Measurements from ENCODE around the gene CLHC1. TPM values are rescaled to one million over a fixed set of nuclear protein-coding genes. Genes with fewer than 3 reads are reported as not detected.

CLHC1 gene
- total and polyA plus RNA-seq, 2 donors = 9.4 to 20.1 TPM

GRCh38 chr2:55236992-55237543 lies 5.0 kb upstream of the CLHC1 start:
- WGBS = 97% methylated on average over 2 of the region's 2 CpGs
- H3K36me3 ChIP-seq (ENCODE audit: control insufficient read depth in 2 of 2, insufficient read depth in 2 of 2, low read length in 1 of 2) = peaks cover 28 to 49% of the 10 kb centered on the region in 2 donors
- no peak for DNase-seq (ENCODE audit: low read depth in 6 of 9, low spot score in 9 of 9)

GRCh38 chr2:55235724-55236538 lies 3.8 kb upstream of the CLHC1 start:
- Histone ChIP-seq H3K4me1 (ENCODE audit: control insufficient read depth in 2 of 2, insufficient read depth in 2 of 2, low read length in 2 of 2) (peaks cover 11 to 13% of the 10 kb centered on the region in 2 donors), H3K4me3 (ENCODE audit: low read length in 2 of 2) (no peak overlapping the region), H3K36me3 (ENCODE audit: control insufficient read depth in 2 of 2, insufficient read depth in 2 of 2, low read length in 1 of 2) (peaks cover 24 to 49% of the 10 kb centered on the region in 2 donors), H3K9me3 (ENCODE audit: control insufficient read depth in 2 of 2, insufficient read depth in 1 of 2, low read length in 1 of 2) (no peaks in the 10 kb centered on the region), H3K27ac (ENCODE audit: low read depth in 1 of 2, low read length in 1 of 2) (no peak overlapping the region), H3K27me3 (ENCODE audit: control insufficient read depth in 2 of 2, insufficient read depth in 1 of 2, low read length in 1 of 2) (no peaks in the 10 kb centered on the region)
- 99% methylated on average over 3 of the region's 3 CpGs for WGBS
- DNase-seq (ENCODE audit: low read depth in 6 of 9, low spot score in 9 of 9) = no peak

More at GRCh38 chr2:55236992-55237543, 5.0 kb upstream of the CLHC1 start:
- Histone ChIP-seq H3K4me1 (ENCODE audit: control insufficient read depth in 2 of 2, insufficient read depth in 2 of 2, low read length in 2 of 2) (peaks cover 8 to 11% of the 10 kb centered on the region in 2 donors), H3K9me3 (ENCODE audit: control insufficient read depth in 2 of 2, insufficient read depth in 1 of 2, low read length in 1 of 2) (no peaks in the 10 kb centered on the region), H3K27me3 (ENCODE audit: control insufficient read depth in 2 of 2, insufficient read depth in 1 of 2, low read length in 1 of 2) (no peaks in the 10 kb centered on the region), H3K27ac (ENCODE audit: low read depth in 1 of 2, low read length in 1 of 2) (no peak overlapping the region), H3K4me3 (ENCODE audit: low read length in 2 of 2) (no peak overlapping the region)

- no peaks in the 10 kb centered on the region for H3K27me3 ChIP-seq (ENCODE audit: control insufficient read depth in 2 of 2, insufficient read depth in 1 of 2, low read length in 1 of 2)
- H3K4me1 ChIP-seq (ENCODE audit: control insufficient read depth in 2 of 2, insufficient read depth in 2 of 2, low read length in 2 of 2) = peaks cover 11 to 16% of the 10 kb centered on the region in 2 donors
- H3K27ac ChIP-seq (ENCODE audit: low read depth in 1 of 2, low read length in 1 of 2) = no peak overlapping the region
- H3K36me3 ChIP-seq (ENCODE audit: control insufficient read depth in 2 of 2, insufficient read depth in 2 of 2, low read length in 1 of 2) = peaks cover 24 to 47% of the 10 kb centered on the region in 2 donors
- no peak for DNase-seq (ENCODE audit: low read depth in 6 of 9, low spot score in 9 of 9)
- WGBS = 87% methylated on average over 7 of the region's 7 CpGs
- peak overlapping the region; percentile 64 to 98 for H3K4me3 ChIP-seq (ENCODE audit: low read length in 2 of 2)
- H3K9me3 ChIP-seq (ENCODE audit: control insufficient read depth in 2 of 2, insufficient read depth in 1 of 2, low read length in 1 of 2) = no peaks in the 10 kb centered on the region
Measured at GRCh38 chr2:55233658-55233940, 1.5 kb upstream of the CLHC1 start.

GRCh38 chr2:55232863-55233657 lies 967 bp upstream of the CLHC1 start:
- DNase-seq (ENCODE audit: low read depth in 6 of 9, low spot score in 9 of 9) = peak in 4 of 9 donors; percentile 15 to 35 (median 24)
- H3K27ac ChIP-seq (ENCODE audit: low read depth in 1 of 2, low read length in 1 of 2) = peak overlapping the region; percentile 91 to 93
- peaks cover 24 to 44% of the 10 kb centered on the region in 2 donors for H3K36me3 ChIP-seq (ENCODE audit: control insufficient read depth in 2 of 2, insufficient read depth in 2 of 2, low read length in 1 of 2)
- H3K27me3 ChIP-seq (ENCODE audit: control insufficient read depth in 2 of 2, insufficient read depth in 1 of 2, low read length in 1 of 2) = no peaks in the 10 kb centered on the region
- 7% methylated on average over 33 of the region's 33 CpGs for WGBS
- H3K9me3 ChIP-seq (ENCODE audit: control insufficient read depth in 2 of 2, insufficient read depth in 1 of 2, low read length in 1 of 2) = no peaks in the 10 kb centered on the region
- peak overlapping the region; percentile 64 to 98 for H3K4me3 ChIP-seq (ENCODE audit: low read length in 2 of 2)
- peaks cover 16 to 18% of the 10 kb centered on the region in 2 donors for H3K4me1 ChIP-seq (ENCODE audit: control insufficient read depth in 2 of 2, insufficient read depth in 2 of 2, low read length in 2 of 2)

- WGBS = 11% methylated on average over 13 of the region's 13 CpGs
- peak in 1 of 9 donors; percentile 11 for DNase-seq (ENCODE audit: low read depth in 6 of 9, low spot score in 9 of 9)
Measured at GRCh38 chr2:55231546-55232083, 478 bp downstream of the CLHC1 start.

GRCh38 chr2:55230551-55230950 lies 1.5 kb downstream of the CLHC1 start:
- no peaks in the 10 kb centered on the region for H3K9me3 ChIP-seq (ENCODE audit: control insufficient read depth in 2 of 2, insufficient read depth in 1 of 2, low read length in 1 of 2)
- no peak overlapping the region for H3K27ac ChIP-seq (ENCODE audit: low read depth in 1 of 2, low read length in 1 of 2)
- 99% methylated on average over 3 of the region's 3 CpGs for WGBS
- no peak overlapping the region for H3K4me3 ChIP-seq (ENCODE audit: low read length in 2 of 2)
- DNase-seq (ENCODE audit: low read depth in 6 of 9, low spot score in 9 of 9) = no peak
- peaks cover 20% of the 10 kb centered on the region in 2 donors for H3K4me1 ChIP-seq (ENCODE audit: control insufficient read depth in 2 of 2, insufficient read depth in 2 of 2, low read length in 2 of 2)
- H3K27me3 ChIP-seq (ENCODE audit: control insufficient read depth in 2 of 2, insufficient read depth in 1 of 2, low read length in 1 of 2) = no peaks in the 10 kb centered on the region
- H3K36me3 ChIP-seq (ENCODE audit: control insufficient read depth in 2 of 2, insufficient read depth in 2 of 2, low read length in 1 of 2) = peaks cover 14 to 22% of the 10 kb centered on the region in 2 donors

More at GRCh38 chr2:55231546-55232083, 478 bp downstream of the CLHC1 start:
- Histone ChIP-seq H3K4me1 (ENCODE audit: control insufficient read depth in 2 of 2, insufficient read depth in 2 of 2, low read length in 2 of 2) (peaks cover 20% of the 10 kb centered on the region in 2 donors), H3K27ac (ENCODE audit: low read depth in 1 of 2, low read length in 1 of 2) (peak overlapping the region; percentile 91 to 93), H3K9me3 (ENCODE audit: control insufficient read depth in 2 of 2, insufficient read depth in 1 of 2, low read length in 1 of 2) (no peaks in the 10 kb centered on the region), H3K27me3 (ENCODE audit: control insufficient read depth in 2 of 2, insufficient read depth in 1 of 2, low read length in 1 of 2) (no peaks in the 10 kb centered on the region), H3K36me3 (ENCODE audit: control insufficient read depth in 2 of 2, insufficient read depth in 2 of 2, low read length in 1 of 2) (peaks cover 20 to 33% of the 10 kb centered on the region in 2 donors), H3K4me3 (ENCODE audit: low read length in 2 of 2) (peak overlapping the region; percentile 64 to 98)

GRCh38 chr2:55229221-55229620 lies 2.9 kb downstream of the CLHC1 start:
- Histone ChIP-seq H3K27ac (ENCODE audit: low read depth in 1 of 2, low read length in 1 of 2) (no peak overlapping the region), H3K4me3 (ENCODE audit: low read length in 2 of 2) (no peak overlapping the region), H3K9me3 (ENCODE audit: control insufficient read depth in 2 of 2, insufficient read depth in 1 of 2, low read length in 1 of 2) (no peaks in the 10 kb centered on the region), H3K36me3 (ENCODE audit: control insufficient read depth in 2 of 2, insufficient read depth in 2 of 2, low read length in 1 of 2) (peaks cover 10% of the 10 kb centered on the region in 2 donors), H3K27me3 (ENCODE audit: control insufficient read depth in 2 of 2, insufficient read depth in 1 of 2, low read length in 1 of 2) (no peaks in the 10 kb centered on the region), H3K4me1 (ENCODE audit: control insufficient read depth in 2 of 2, insufficient read depth in 2 of 2, low read length in 2 of 2) (peaks cover 19 to 20% of the 10 kb centered on the region in 2 donors)
- WGBS = 100% methylated on average over 2 of the region's 2 CpGs
- DNase-seq (ENCODE audit: low read depth in 6 of 9, low spot score in 9 of 9) = no peak

- Histone ChIP-seq H3K27ac (ENCODE audit: low read depth in 1 of 2, low read length in 1 of 2) (peak overlapping the region; percentile 32 to 84), H3K4me3 (ENCODE audit: low read length in 2 of 2) (no peak overlapping the region), H3K9me3 (ENCODE audit: control insufficient read depth in 2 of 2, insufficient read depth in 1 of 2, low read length in 1 of 2) (no peaks in the 10 kb centered on the region), H3K36me3 (ENCODE audit: control insufficient read depth in 2 of 2, insufficient read depth in 2 of 2, low read length in 1 of 2) (peaks cover 0 to 3% of the 10 kb centered on the region in 2 donors), H3K4me1 (ENCODE audit: control insufficient read depth in 2 of 2, insufficient read depth in 2 of 2, low read length in 2 of 2) (peaks cover 10 to 12% of the 10 kb centered on the region in 2 donors), H3K27me3 (ENCODE audit: control insufficient read depth in 2 of 2, insufficient read depth in 1 of 2, low read length in 1 of 2) (no peaks in the 10 kb centered on the region)
- DNase-seq (ENCODE audit: low read depth in 6 of 9, low spot score in 9 of 9) = no peak
Measured at GRCh38 chr2:55228226-55228563, 3.9 kb downstream of the CLHC1 start.
